PFSK-1 (cell line): Measurements from ENCODE around the gene MRAS.

Source experiments
- POLR2AphosphoS5 ChIP-seq: IDR thresholded peaks from 2 replicates; pipeline ENCODE4 v1.6.1; 2012; ENCODE audit warnings: low read depth, mild to moderate bottlenecking, control low read depth, low read length, moderate library complexity
- SIN3A ChIP-seq: IDR thresholded peaks from 2 replicates; pipeline ENCODE4 v1.6.1; 2012; ENCODE audit warnings: mild to moderate bottlenecking, low read length, moderate library complexity, borderline replicate concordance; ENCODE audit not compliant: insufficient read depth

- TF ChIP-seq POLR2AphosphoS5 (no peak), SIN3A (no peak)
These were observed 42.2 kb downstream of the MRAS start for GRCh38 chr3:138390582-138390932.
